Adrenal gland (tissue), 12 donors: ENCODE measurements around the gene SYDE1. TPM values are rescaled to one million over a fixed set of nuclear protein-coding genes. Genes with fewer than 3 reads are reported as not detected.

Source experiments
- DNase-seq, 7 donors: peaks; one replicate each; pipeline ENCODE4 v3.0.0-alpha.2; 2019 to 2020
- H3K27ac ChIP-seq, 5 donors: fragments of 200-600 bp; sonication (generic) in 4 of 5; 1 replicate in 3 of 5; 2 replicates in 2 of 5; pipeline versions ENCODE4 v1.5.1 to v1.8.0; 2016 to 2020; ENCODE audit warnings: mild to moderate bottlenecking in 1 of 5
- H3K27me3 ChIP-seq: fragments of 200-600 bp; 2 replicates; pipeline ENCODE4 v1.8.0; 2021
- H3K36me3 ChIP-seq, 2 donors: fragments of 200-600 bp; replicated peaks in 1 of 2; 1 replicate in 1 of 2; 2 replicates in 1 of 2; pipeline versions ENCODE4 v1.5.1 to v1.8.0; 2018 to 2022
- H3K4me1 ChIP-seq, 2 donors: fragments of 200-600 bp; replicated peaks in 1 of 2; 1 replicate in 1 of 2; 2 replicates in 1 of 2; pipeline versions ENCODE4 v1.5.1 to v1.8.0; 2018 to 2021
- H3K4me3 ChIP-seq, 4 donors: fragments of 200-600 bp; sonication (generic) in 3 of 4; one replicate each; pipeline ENCODE4 v1.5.1; 2016 to 2018
- H3K9me3 ChIP-seq, 3 donors: fragments of 200-600 bp; sonication (generic) in 1 of 3; replicated peaks in 1 of 3; 1 replicate in 2 of 3; 2 replicates in 1 of 3; pipeline versions ENCODE4 v1.5.1 to v1.8.0; 2016 to 2021
- POLR2A ChIP-seq, 2 donors: fragments of 450-650 bp; IDR thresholded peaks; one replicate each; pipeline ENCODE4 v1.6.1; 2017; ENCODE audit warnings: antibody characterized with exemption in 2 of 2, mild to moderate bottlenecking in 2 of 2, moderate library complexity in 1 of 2
- WGBS, 4 donors: extraction: QIAGEN DNeasy Blood & Tissue Kit in 2 of 4; methylation state at CpG; one replicate each; pipeline versions ENCODE4 v1.1.5 to v1.1.7; 2013 to 2017; 5-methylcytosine and 5-hydroxymethylcytosine counted together
- intact Hi-C, 2 donors: fragments of 100-400 bp; cut with DNase I; formaldehyde crosslinking; loops; one replicate each; pipeline versions ENCODE4 v1.14.1 to v1.15.0; 2022 to 2023
- polyA plus RNA-seq, 3 donors: library from polyadenylated mRNA; stranded (reverse); fragments of 200-250 nt in 2 of 3; fragments of 350-450 nt in 1 of 3; fragmentation: Illumina TruSeq in 1 of 3; extraction: RNeasy Lipid Tissue Mini Kit (QIAGEN cat#74804) in 1 of 3; gene quantifications; one replicate each; pipeline ENCODE4 v1.2.3, GENCODE V29; 2013 to 2014
- total RNA-seq, 9 donors: library from RNA; depleted of rRNA in 4 of 9; stranded (reverse); fragments of >200 nt in 4 of 9; fragments of 120-200 nt in 1 of 9; fragmentation: NEBNext Ultra II Directional in 1 of 9; extraction: Animal tissue kit (Norgen Biotek cat#: 25700) in 1 of 9; gene quantifications; one replicate each; pipeline versions ENCODE4 v1.1.0 to v1.2.4, GENCODE V29; 2013 to 2023
- TF ChIP-seq, protein P1 (sequence below), 6 experiments: fragments of 450-650 bp in 4 of 6; fragments of 200-600 bp in 2 of 6; sonication (generic) in 1 of 6; IDR thresholded peaks; 1 replicate in 5 of 6; 2 replicates in 1 of 6; pipeline versions ENCODE4 v1.5.1 to v1.8.0; 2016 to 2021; ENCODE audit warnings: antibody characterized with exemption in 6 of 6, mild to moderate bottlenecking in 2 of 6, moderate library complexity in 1 of 6
- donor health status: healthy with polysubstance abuse.
- donor health status: Bipolar disorder and iron deficiency.
- donor health status: DM: yes; HTN: yes; CAD: no.
- donor health status: DM: no; HTN: no; CAD: no.
- donor health status: DM: no; HTN: no; CAD: no.
- donor health status: DM: yes; HTN: yes; CAD: no.

SYDE1 gene
- total and polyA plus RNA-seq, 12 donors: 2.5 to 45.1 (median 28.7) TPM

DNA sequence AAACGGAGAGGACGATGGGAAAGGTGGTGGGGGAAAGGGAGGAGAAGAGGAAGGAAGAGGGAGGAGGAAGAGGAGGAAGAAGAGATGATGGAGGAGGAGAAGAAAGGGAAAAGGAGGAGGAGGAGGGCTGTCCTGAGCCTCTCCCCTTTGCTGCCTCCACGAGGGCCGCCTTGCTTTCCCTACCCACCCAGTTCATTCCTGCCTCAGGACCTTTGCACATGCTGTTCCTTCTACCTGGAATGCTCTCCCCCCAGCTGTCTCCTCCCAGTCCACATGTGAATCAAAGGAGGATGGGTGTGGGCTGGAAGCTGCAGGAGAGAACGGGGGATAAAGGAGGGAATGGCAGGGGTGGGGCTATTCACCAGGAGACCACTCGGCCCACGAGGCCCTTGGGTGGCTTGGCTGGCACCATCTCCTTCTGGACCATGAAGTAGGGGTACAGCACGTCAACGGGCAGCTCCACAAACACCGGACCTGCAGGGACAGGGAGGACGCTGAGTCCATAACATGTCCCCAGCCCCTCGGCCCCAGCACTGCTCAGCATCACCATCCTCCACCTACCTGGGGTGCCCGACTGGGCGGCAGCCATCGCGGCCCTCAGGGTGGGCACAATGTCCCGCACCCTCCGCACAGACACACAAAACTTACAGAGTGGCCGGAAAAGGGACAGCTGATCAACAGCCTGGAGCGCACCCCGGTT, 15.3 kb downstream of the SYDE1 start:
- DNase-seq: no peak
- Histone ChIP-seq H3K27ac (no peak overlapping the region), H3K9me3 (no peaks in the 10 kb centered on the region), H3K27me3 (no peaks in the 10 kb centered on the region), H3K4me3 (no peak overlapping the region), H3K4me1 (peaks cover 24 to 31% of the 10 kb centered on the region in 2 donors), H3K36me3 (peaks cover 0 to 54% of the 10 kb centered on the region in 2 donors)
- intact Hi-C loops: no loop called here
- TF ChIP-seq, protein P1, sequence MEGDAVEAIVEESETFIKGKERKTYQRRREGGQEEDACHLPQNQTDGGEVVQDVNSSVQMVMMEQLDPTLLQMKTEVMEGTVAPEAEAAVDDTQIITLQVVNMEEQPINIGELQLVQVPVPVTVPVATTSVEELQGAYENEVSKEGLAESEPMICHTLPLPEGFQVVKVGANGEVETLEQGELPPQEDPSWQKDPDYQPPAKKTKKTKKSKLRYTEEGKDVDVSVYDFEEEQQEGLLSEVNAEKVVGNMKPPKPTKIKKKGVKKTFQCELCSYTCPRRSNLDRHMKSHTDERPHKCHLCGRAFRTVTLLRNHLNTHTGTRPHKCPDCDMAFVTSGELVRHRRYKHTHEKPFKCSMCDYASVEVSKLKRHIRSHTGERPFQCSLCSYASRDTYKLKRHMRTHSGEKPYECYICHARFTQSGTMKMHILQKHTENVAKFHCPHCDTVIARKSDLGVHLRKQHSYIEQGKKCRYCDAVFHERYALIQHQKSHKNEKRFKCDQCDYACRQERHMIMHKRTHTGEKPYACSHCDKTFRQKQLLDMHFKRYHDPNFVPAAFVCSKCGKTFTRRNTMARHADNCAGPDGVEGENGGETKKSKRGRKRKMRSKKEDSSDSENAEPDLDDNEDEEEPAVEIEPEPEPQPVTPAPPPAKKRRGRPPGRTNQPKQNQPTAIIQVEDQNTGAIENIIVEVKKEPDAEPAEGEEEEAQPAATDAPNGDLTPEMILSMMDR (IDR thresholded peaks at IDR 0.05): no peak
- TF ChIP-seq POLR2A (IDR thresholded peaks at IDR 0.05): no peak
- 93 to 96% (median 95%) methylated on average over 11 to 21 of the region's 21 CpGs for WGBS, 4 donors

DNA sequence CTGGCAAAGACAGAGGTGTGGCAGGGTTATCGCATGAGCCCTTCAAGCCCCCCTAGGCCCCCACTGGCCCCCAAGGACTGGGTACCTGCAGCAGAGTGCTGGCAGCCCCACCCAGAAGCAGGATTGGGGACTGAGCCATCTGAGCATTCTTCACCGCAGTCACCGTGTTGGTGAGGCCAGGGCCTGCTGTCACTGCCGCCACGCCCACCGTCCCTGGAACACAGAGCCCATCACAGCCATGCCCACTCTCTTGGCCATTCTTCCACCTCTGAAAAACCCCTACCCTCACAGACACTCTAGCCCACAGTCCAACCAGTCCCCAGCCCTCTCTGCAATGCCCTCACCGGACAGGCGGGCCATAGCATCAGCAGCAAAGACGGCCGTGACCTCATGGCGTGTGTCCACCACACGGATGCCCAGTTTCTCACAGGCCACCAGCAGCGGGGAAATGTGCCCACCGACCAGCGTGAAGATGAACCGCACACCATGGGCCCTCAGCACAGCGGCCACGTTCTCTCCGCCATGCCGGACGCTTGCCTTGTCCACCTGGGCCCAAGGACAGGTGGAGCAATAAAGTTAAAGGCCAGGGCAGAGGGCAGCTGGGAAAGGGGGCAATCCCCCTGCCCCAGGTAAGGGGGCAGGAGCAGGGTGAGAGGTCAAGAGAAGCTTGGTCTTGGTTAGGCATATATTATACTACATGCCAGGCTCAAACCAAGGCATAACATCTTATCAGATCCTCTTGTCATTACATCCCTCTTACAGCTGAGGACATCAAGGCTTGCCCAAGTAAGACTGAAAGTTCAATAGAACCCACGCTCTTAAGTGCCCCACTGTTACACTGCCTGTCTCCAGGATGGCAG, 16.1 kb downstream of the SYDE1 start:
- peak in 1 of 7 donors; percentile 53 for DNase-seq
- Histone ChIP-seq H3K9me3 (no peaks in the 10 kb centered on the region), H3K27ac (peak overlapping the region in 4 of 5 donors; percentile 84 to 96 (median 93)), H3K4me3 (peak overlapping the region in 1 of 4 donors; percentile 7), H3K36me3 (peaks cover 0 to 46% of the 10 kb centered on the region in 2 donors), H3K27me3 (no peaks in the 10 kb centered on the region), H3K4me1 (peaks cover 24 to 31% of the 10 kb centered on the region in 2 donors)
- WGBS, 4 donors: 54 to 92% (median 89%) methylated on average over 1 to 22 of the region's 22 CpGs
- TF ChIP-seq, protein P1 (IDR thresholded peaks at IDR 0.05): no peak
- no peak for TF ChIP-seq POLR2A (IDR thresholded peaks at IDR 0.05)
- intact Hi-C loops: no loop called here

DNA sequence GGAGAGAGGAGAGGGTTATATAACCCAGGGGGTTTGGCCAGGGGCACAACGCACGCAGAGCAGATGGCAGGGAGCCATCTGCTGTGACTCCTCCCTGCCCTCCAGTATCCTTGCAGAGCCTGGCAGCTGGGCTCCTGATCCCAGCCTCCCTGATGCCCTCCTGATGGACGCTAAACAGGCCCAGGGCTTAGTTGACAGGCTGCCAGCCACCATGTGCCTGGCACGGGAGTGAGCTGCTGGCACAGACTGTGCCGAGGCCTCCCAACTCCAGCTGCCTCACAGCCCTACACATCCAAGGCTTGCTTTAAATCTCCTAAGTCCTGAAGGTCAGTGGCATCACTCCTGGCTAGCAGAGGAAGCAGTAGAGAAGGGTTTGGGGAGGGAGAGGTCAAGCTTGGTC, 16.7 kb downstream of the SYDE1 start:
- peak; percentile 85 to 96 (median 91) for DNase-seq
- Histone ChIP-seq H3K4me3 (peak overlapping the region in 1 of 4 donors; percentile 62), H3K4me1 (peaks cover 24 to 31% of the 10 kb centered on the region in 2 donors), H3K27me3 (no peaks in the 10 kb centered on the region), H3K27ac (peak overlapping the region in 4 of 5 donors; percentile 84 to 96 (median 93)), H3K36me3 (peaks cover 0 to 39% of the 10 kb centered on the region in 2 donors), H3K9me3 (no peaks in the 10 kb centered on the region)
- WGBS, 4 donors: 13 to 37% (median 29%) methylated on average over 5 of the region's 5 CpGs
- intact Hi-C loops: no loop called here
- TF ChIP-seq, protein P1 (IDR thresholded peaks at IDR 0.05): no peak
- peak in 1 of 2 donors; percentile 81 for TF ChIP-seq POLR2A (IDR thresholded peaks at IDR 0.05)

DNA sequence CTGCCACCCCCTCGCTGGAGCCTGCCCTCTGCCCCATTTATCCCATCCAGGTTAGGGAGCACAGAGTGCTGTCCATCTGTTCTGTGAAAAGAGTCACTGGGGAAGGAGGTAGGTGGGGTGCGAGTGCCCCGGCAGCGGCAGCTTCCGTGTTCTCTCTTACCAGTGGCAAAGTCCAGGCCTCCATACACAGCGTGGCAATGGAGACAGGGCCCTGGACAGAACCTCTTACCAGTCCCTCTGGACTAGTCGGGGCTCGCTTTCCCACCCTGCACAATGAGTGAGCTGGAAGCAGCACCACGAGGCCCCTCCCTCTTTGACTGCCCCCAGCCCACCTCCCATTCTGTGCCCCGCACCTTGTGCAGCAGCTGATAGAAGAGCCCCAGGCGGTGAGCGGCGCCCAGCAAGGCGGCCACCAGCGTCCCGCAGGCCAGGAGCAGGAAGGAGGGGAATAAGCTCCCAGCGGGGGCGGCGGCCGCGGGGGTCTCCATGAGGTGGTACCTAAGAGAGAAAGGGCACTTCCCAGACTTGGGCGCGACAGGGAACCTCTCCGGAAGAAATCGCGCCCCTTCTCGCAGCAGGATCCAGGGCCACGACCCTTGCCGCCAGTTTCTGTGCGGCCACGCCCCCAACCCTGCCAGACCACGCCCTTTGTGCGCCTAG, 17.5 kb downstream of the SYDE1 start:
- no peaks in the 10 kb centered on the region for H3K9me3 ChIP-seq
- H3K27ac ChIP-seq: peak overlapping the region; percentile 82 to 96 (median 91)
- peak overlapping the region; percentile 62 to 87 (median 82) for H3K4me3 ChIP-seq
- peak in 5 of 7 donors; percentile 35 to 75 (median 41) for DNase-seq
- intact Hi-C loops: no loop called here
- no peaks in the 10 kb centered on the region for H3K27me3 ChIP-seq
- H3K4me1 ChIP-seq: peaks cover 24 to 31% of the 10 kb centered on the region in 2 donors
- no peak for TF ChIP-seq POLR2A (IDR thresholded peaks at IDR 0.05)
- TF ChIP-seq, protein P1 (IDR thresholded peaks at IDR 0.05): no peak
- 2 to 4% (median 3%) methylated on average over 3 to 33 of the region's 33 CpGs for WGBS, 4 donors
- H3K36me3 ChIP-seq: peaks cover 0 to 31% of the 10 kb centered on the region in 2 donors
